ENCODE results near the gene CCKAR. TPM values are rescaled to one million over a fixed set of nuclear protein-coding genes. Genes with fewer than 3 reads are reported as not detected.

CCKAR gene
- total and polyA plus RNA-seq, 2 of the 8 experiments (the other 6 are each of a cell fraction or from before 2014, with no cell fraction given) = not detected

- WGBS, 2 experiments (ENCODE audit: extremely low coverage in 1 of 2, insufficient coverage in 1 of 2, insufficient read length in 1 of 2, insufficient replicate concordance in 2 of 2, low coverage in 1 of 2, low lambda C conversion rate in 2 of 2, missing lambda C conversion rate in 1 of 2) = 88% methylated on average over 2 of the region's 2 CpGs; no CpG with 5 or more reads in 1 of the 2 experiments
- DNase-seq (ENCODE audit: low read depth in 1 of 2, low spot score in 2 of 2) = no peak
- Histone ChIP-seq H4K5ac (ENCODE audit: insufficient read length, low read depth, low read length) (no peak overlapping the region), H3K79me1 (ENCODE audit: low read depth, low read length) (no peaks in the 10 kb centered on the region), H2BK5ac (ENCODE audit: low read depth, low read length) (no peak overlapping the region), H2BK120ac (replicated peaks; ENCODE audit: low read depth, low read length) (no peak overlapping the region), H4K91ac (replicated peaks; ENCODE audit: insufficient read length, low read length) (no peak overlapping the region), H3K27me3 (replicated peaks in 1 of 4; ENCODE audit: control insufficient read depth in 3 of 4, extremely low read depth in 1 of 4, insufficient read depth in 3 of 4, low read length in 3 of 4) (no peaks in the 10 kb centered on the region), H3K23me2 (ENCODE audit: low read depth, low read length) (no peaks in the 10 kb centered on the region), H3K18ac (ENCODE audit: extremely low read depth, low read length) (no peak overlapping the region), H3K14ac (ENCODE audit: insufficient read length) (no peak overlapping the region), H4K20me1 (replicated peaks in 1 of 2; ENCODE audit: control insufficient read depth in 1 of 2, insufficient read depth in 2 of 2, low read length in 2 of 2) (no peaks in the 10 kb centered on the region), H3K27ac (ENCODE audit: low read depth, low read length) (no peak overlapping the region), H3K4me1 (replicated peaks in 1 of 4; ENCODE audit: control insufficient read depth in 3 of 4, insufficient read depth in 4 of 4, low read length in 3 of 4) (no peaks in the 10 kb centered on the region; a peak in 1 of 7 replicates), H3K9ac (replicated peaks in 1 of 4; ENCODE audit: extremely low read depth in 1 of 4, low read depth in 3 of 4, low read length in 3 of 4) (no peak overlapping the region), H3K79me2 (ENCODE audit: control insufficient read depth in 1 of 2, insufficient read depth in 2 of 2, low read length in 2 of 2) (no peaks in the 10 kb centered on the region), H3K56ac (replicated peaks; ENCODE audit: insufficient read length, low read depth, low read length) (no peak overlapping the region), H3K4ac (replicated peaks; ENCODE audit: insufficient read length, low read depth, low read length) (no peak overlapping the region), H3K4me2 (ENCODE audit: insufficient read depth in 1 of 2, low read depth in 2 of 2, low read length in 2 of 2) (no peak overlapping the region), H2AK5ac (ENCODE audit: low read depth, low read length) (no peak overlapping the region), H2BK20ac (ENCODE audit: low read length) (no peak overlapping the region), H3K36me3 (ENCODE audit: control insufficient read depth in 2 of 4, insufficient read depth in 4 of 4, low read length in 3 of 4) (no peaks in the 10 kb centered on the region), H2BK12ac (ENCODE audit: low read depth, low read length) (no peak overlapping the region), H3K4me3 (ENCODE audit: extremely low read depth in 1 of 4, insufficient read depth in 2 of 4, low read depth in 3 of 4, low read length in 4 of 4) (no peak overlapping the region), H3K9me3 (ENCODE audit: insufficient read depth in 2 of 2, low read depth in 1 of 2, low read length in 1 of 2) (no peaks in the 10 kb centered on the region), H4K8ac (ENCODE audit: extremely low read depth, insufficient read depth, low read length) (no peak overlapping the region), H2BK15ac (ENCODE audit: low read length) (no peak overlapping the region), H2AFZ (ENCODE audit: low read length) (no peak overlapping the region), H3K23ac (ENCODE audit: insufficient read length) (no peak overlapping the region)
- TF ChIP-seq KDM5A (IDR thresholded peaks at IDR 0.05; ENCODE audit: low read length) (no peak), SUZ12 (IDR thresholded peaks at IDR 0.05; ENCODE audit: low read length) (no peak), RNF2 (IDR thresholded peaks at IDR 0.05; ENCODE audit: borderline replicate concordance, low read depth, low read length, missing control alignments, poor library complexity, severe bottlenecking) (no peak), TEAD4 (IDR thresholded peaks at IDR 0.05; ENCODE audit: low read depth, low read length) (no peak), SP1 (IDR thresholded peaks at IDR 0.05; ENCODE audit: low read depth, low read length) (no peak), RXRA (IDR thresholded peaks at IDR 0.05; ENCODE audit: insufficient read depth, low read depth, low read length) (no peak), SIN3A (conservative IDR thresholded peaks at IDR 0.05 in 1 of 2, IDR thresholded peaks at IDR 0.05 in 1 of 2; ENCODE audit: low read depth in 1 of 2, low read length in 2 of 2) (no peak), SAP30 (IDR thresholded peaks at IDR 0.05; ENCODE audit: insufficient read depth, insufficient replicate concordance, low read length) (no peak), CTBP2 (IDR thresholded peaks at IDR 0.05; ENCODE audit: borderline replicate concordance, insufficient read depth, insufficient read length, low read length) (no peak), TBP (IDR thresholded peaks at IDR 0.05; ENCODE audit: low read depth, low read length) (no peak), EGR1 (IDR thresholded peaks at IDR 0.05; ENCODE audit: borderline replicate concordance, low read depth, low read length) (no peak), KDM4A (IDR thresholded peaks at IDR 0.05; ENCODE audit: low read depth, low read length, severe bottlenecking) (no peak), NANOG (IDR thresholded peaks at IDR 0.05; ENCODE audit: insufficient read depth, low read depth, low read length, poor library complexity, severe bottlenecking) (no peak)
- ChIA-PET POLR2A (ENCODE audit: partially characterized antibody) (no interaction called here), CTCF (ENCODE audit: partially characterized antibody) (no interaction called here)
- FAIRE-seq = no peak
Observed at GRCh38 chr4:26515936-26516335, 25.7 kb upstream of the CCKAR start.
